AG09319 (cell line): ENCODE measurements around the gene ZNF692.

ENCODE experiments used
- DNase-seq: peaks from one replicate; pipeline ENCODE4 v3.0.0-alpha.2; 2010; ENCODE audit warnings: low read depth; ENCODE audit errors: extremely low read depth
- CTCF ChIP-seq: IDR thresholded peaks from 2 replicates; pipeline ENCODE4 v1.5.1; 2011; ENCODE audit warnings: low read depth, mild to moderate bottlenecking, inconsistent platforms, low read length, moderate library complexity

The ZNF692 gene

GRCh38 chr1:248901578-248901977 lies 42.7 kb upstream of the ZNF692 start:
- no peak for TF ChIP-seq CTCF
- no peak for DNase-seq

DNA sequence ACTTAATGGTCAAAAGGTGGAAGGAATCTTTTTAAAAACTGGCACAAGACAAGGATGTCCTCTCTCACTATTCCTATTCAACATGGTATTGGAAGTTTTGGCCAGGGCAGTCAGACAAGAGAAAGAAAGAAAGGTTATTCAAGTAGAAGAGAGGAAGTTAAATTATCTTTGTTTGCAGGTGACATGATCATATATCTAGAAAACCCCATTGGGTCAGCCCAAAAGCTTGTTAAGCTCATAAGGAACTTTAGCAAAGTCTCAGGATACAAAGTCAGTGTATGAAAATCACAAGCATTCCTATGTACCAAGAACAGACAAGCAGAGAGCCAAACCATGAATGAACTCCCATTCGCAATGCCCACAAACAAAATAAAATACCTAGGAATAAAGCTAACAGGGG lies 41.8 kb upstream of the ZNF692 start:
- no peak for TF ChIP-seq CTCF

DNA sequence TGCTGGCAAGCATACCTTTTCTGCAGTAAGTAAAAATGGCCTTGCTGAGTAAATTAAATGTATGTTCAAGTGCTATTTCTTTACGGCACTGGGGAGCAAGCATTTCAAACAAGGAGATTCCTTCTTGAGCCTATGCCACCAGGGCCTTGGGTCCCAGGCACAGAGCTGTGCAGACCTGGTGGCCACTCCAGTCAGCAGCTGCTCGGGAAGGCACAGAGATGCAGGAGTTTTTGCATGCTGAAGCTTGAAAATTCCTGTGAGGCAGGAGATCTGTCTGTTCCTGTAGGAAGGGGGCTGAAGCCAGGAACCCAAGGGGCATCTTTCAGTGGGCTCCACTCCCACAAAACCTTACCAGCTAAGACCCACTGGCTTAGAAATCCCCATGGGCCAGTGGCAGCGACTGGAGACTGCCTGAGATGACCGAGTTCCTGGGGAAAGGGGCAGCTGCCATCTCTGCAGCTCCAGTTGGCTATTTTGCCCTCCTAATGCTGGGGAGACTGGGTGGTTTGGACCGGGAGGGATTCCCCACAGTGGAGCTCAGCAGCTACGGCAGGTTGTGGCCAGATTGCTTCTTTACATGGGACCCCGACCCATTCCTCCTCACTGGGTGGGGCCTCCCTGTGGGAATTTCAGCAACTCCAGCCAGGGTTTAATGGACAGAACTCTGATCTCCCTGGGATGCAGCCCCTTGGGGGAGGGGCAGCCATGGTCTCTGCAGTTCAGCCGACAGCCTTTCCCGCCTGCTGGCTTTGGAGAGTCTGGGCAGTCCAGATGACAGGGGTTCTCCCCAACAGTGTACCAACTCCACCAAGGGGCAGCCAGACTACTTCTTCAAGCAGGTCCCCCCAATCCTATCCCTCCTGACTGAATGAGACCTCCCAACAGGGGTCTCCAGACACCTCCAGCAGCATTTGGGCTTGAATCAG lies 38.8 kb upstream of the ZNF692 start:
- no peak for DNase-seq
- no peak for TF ChIP-seq CTCF

More for the DNA sequence above, 41.8 kb upstream of the ZNF692 start:
- DNase-seq: no peak

DNA sequence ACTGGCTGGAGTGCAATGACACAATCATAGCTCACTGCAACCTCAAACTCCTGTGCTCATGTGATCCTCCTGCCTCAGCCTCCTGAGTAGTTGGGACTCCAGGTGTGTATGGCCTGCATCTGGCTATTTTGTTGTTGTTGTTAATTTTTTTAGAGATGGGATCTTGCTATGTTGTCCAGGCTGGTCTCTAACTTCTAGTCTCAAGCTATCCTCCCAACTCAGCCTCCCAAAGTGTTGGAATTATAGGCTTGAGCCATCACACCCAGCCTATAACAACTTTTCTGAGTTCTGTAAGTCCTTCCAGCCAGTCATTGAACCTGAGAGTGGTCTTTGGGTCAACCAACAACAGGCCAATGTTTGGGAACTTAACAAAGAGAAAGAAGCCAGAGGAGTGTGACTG lies 36.0 kb upstream of the ZNF692 start:
- no peak for TF ChIP-seq CTCF
- no peak for DNase-seq

GRCh38 chr1:248892590-248892989 lies 33.7 kb upstream of the ZNF692 start:
- no peak for TF ChIP-seq CTCF
- no peak for DNase-seq

DNA sequence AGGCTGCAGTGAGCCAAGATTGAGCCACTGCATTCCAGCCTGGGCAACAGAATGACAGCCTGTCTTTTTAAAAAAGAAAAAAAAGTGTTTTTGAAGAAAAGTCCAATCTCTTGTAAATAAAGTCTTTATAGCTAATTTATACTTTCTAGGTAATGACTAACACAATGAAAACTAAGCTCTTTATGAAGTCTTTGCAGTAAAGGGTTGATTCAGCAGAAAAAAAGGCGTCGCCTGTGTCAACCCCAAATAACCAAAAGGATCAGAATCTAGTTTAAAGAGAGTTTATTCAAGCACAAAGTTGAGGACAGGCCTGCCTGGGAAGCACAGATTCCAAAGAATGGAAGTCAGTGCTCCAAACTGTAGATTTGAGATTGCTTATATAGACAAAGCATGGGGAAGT lies 32.9 kb upstream of the ZNF692 start:
- no peak for TF ChIP-seq CTCF
- no peak for DNase-seq
